ENCODE data around the gene CDC7.
A peak's percentile ranks its signal among the peaks of the same experiment; 100 is the strongest.

The CDC7 gene

GRCh38 chr1:91500756-91501522 is at the start of gene CDC7:
Gene CDC7 (plus strand): TSS chr1:91500851. CDS start chr1:91501717, 866 bp downstream.
- ChIA-PET POLR2A (interaction anchor here (0.7 to 2.0 kb wide), 3 partner anchors 96 to 218 kb away, joined by 3 to 16 read pairs (median 3); partner anchors contain the start of gene HFM1), CTCF (interaction anchor here (0.9 to 2.8 kb wide), 8 partner anchors 12 to 809 kb away, joined by 3 to 21 read pairs (median 4); no protein-coding TSS in a partner anchor)
- Histone ChIP-seq H3K4me3 (ENCODE audit: low read depth, low read length) (peak within 1 kb of the TSS; percentile 80), H3K27ac (ENCODE audit: extremely low read depth, low read depth, low read length) (peak within 1 kb of the TSS; percentile 94), H3K36me3 (ENCODE audit: control insufficient read depth in 2 of 2, insufficient read depth in 1 of 2, low read length in 2 of 2) (peaks cover 3 to 12% of the 10 kb centered on the region in 2 experiments; a peak in 2 of 3 replicates), H3K9me3 (ENCODE audit: control insufficient read depth, insufficient read depth, low read depth, low read length) (no peaks in the 10 kb centered on the region), H3K4me1 (ENCODE audit: control insufficient read depth, insufficient read depth, low read length) (no peaks in the 10 kb centered on the region)
- no peak for TF ChIP-seq ZNF350 (tag by site-specific recombination; IDR thresholded peaks at IDR 0.05)
- TF ChIP-seq ZNF791 (tag by site-specific recombination; IDR thresholded peaks at IDR 0.05): no peak
- peak; percentile 50; the same call in 1 of the 2 replicates for TF ChIP-seq REST (tag by site-specific recombination; IDR thresholded peaks at IDR 0.05)
- no peak for TF ChIP-seq ZNF280C (tag by site-specific recombination; IDR thresholded peaks at IDR 0.05)
- peak; percentile 72 for TF ChIP-seq ZNF394 (tag by site-specific recombination; IDR thresholded peaks at IDR 0.05; ENCODE audit: borderline replicate concordance)
- TF ChIP-seq ZNF645 (tag by site-specific recombination; IDR thresholded peaks at IDR 0.05): no peak
- no peak for TF ChIP-seq ZNF19 (tag by site-specific recombination; IDR thresholded peaks at IDR 0.05; ENCODE audit: low read depth)
- TF ChIP-seq HOXD13 (CRISPR knock-in tag; IDR thresholded peaks at IDR 0.05; ENCODE audit: borderline replicate concordance): no peak
- TF ChIP-seq ZNF530 (tag by site-specific recombination; IDR thresholded peaks at IDR 0.05; ENCODE audit: low read depth): no peak
- no peak for TF ChIP-seq ZNF626 (tag by site-specific recombination; IDR thresholded peaks at IDR 0.05)
- TF ChIP-seq ZNF311 (tag by site-specific recombination; IDR thresholded peaks at IDR 0.05; ENCODE audit: borderline replicate concordance): no peak
- TF ChIP-seq SP3 (tag by site-specific recombination; IDR thresholded peaks at IDR 0.05): peak; percentile 66
- TF ChIP-seq ZNF664 (tag by site-specific recombination; IDR thresholded peaks at IDR 0.05): no peak
- TF ChIP-seq HOXA7 (CRISPR knock-in tag; IDR thresholded peaks at IDR 0.05; ENCODE audit: borderline replicate concordance): no peak
- no peak for TF ChIP-seq ZNF157 (tag by site-specific recombination; IDR thresholded peaks at IDR 0.05)
- peak; percentile 45; the same call in 1 of the 2 replicates for TF ChIP-seq ZNF398 (tag by site-specific recombination; IDR thresholded peaks at IDR 0.05)
- peak; percentile 93 for TF ChIP-seq KLF1 (tag by site-specific recombination; IDR thresholded peaks at IDR 0.05)
- TF ChIP-seq ZNF202 (tag by site-specific recombination; IDR thresholded peaks at IDR 0.05; ENCODE audit: borderline replicate concordance): no peak
- peak; percentile 82 for TF ChIP-seq ZNF10 (tag by site-specific recombination; IDR thresholded peaks at IDR 0.05)
- TF ChIP-seq ZBTB20 (tag by site-specific recombination; IDR thresholded peaks at IDR 0.05): peak; percentile 55; the same call in 1 of the 2 replicates
- peak; percentile 86; the same call in 1 of the 2 replicates for TF ChIP-seq ZNF2 (tag by site-specific recombination; IDR thresholded peaks at IDR 0.05)
- TF ChIP-seq ZNF248 (tag by site-specific recombination; IDR thresholded peaks at IDR 0.05): no peak
- peak; percentile 88 for TF ChIP-seq ZBTB17 (tag by site-specific recombination; IDR thresholded peaks at IDR 0.05)
- TF ChIP-seq ZNF701 (tag by site-specific recombination; IDR thresholded peaks at IDR 0.05): no peak
- no peak for TF ChIP-seq AEBP2 (tag by site-specific recombination; IDR thresholded peaks at IDR 0.05; ENCODE audit: borderline replicate concordance)
- TF ChIP-seq BCL11B (tag by site-specific recombination; IDR thresholded peaks at IDR 0.05; ENCODE audit: low read depth): peak; percentile 72; the same call in 1 of the 2 replicates
- no peak for TF ChIP-seq ZNF169 (tag by site-specific recombination; IDR thresholded peaks at IDR 0.05)
- peak; percentile 64; the same call in 1 of the 2 replicates for TF ChIP-seq KLF10 (tag by site-specific recombination; IDR thresholded peaks at IDR 0.05)

Data from HEK293 (cell line).